OCI-LY3 (cell line): Measurements from ENCODE around the gene PTBP3.

Source experiments
- EZH2phosphoT487 ChIP-seq: fragments of 200-600 bp; shearing (Covaris generic); IDR thresholded peaks from 2 replicates; pipeline ENCODE4 v1.6.1; 2018; ENCODE audit warnings: antibody characterized with exemption, mixed run types, low read depth
- TF ChIP-seq, protein P1 (sequence below): fragments of 200-600, 300-600 bp; sonication (generic); IDR thresholded peaks from 2 replicates; pipeline ENCODE4 v1.5.1; 2014; ENCODE audit warnings: antibody characterized with exemption, low read length, low read depth

DNA sequence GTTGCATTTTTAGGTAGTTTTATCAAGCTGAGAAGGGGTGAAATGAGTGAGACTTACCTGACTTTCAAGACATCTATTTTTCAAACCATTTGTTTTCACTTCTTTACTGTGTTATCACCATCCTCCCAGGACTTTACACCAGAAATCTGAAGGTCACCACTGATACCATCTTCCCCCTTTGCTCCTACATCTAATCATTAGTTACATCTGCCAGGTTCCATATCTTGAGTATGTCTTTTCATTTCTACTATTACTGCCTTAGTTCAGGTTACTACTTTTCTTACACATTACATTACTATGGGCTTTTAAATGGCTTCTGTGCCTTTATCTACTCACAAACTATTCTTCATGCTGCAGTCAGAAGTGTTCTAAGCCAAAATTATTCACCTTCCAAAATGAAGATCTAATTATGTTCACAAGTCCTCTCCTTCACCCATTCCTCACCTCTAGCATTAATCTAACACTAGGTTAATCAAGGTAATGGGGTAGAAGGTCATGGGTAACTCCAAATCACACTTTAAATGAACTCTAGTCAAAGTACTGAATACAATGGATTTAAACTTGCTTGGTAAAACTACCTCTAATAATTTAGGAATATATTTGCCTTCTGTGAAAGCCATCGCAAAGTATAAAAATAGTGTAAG is 44.4 kb upstream of the PTBP3 start:
- TF ChIP-seq, protein P1, sequence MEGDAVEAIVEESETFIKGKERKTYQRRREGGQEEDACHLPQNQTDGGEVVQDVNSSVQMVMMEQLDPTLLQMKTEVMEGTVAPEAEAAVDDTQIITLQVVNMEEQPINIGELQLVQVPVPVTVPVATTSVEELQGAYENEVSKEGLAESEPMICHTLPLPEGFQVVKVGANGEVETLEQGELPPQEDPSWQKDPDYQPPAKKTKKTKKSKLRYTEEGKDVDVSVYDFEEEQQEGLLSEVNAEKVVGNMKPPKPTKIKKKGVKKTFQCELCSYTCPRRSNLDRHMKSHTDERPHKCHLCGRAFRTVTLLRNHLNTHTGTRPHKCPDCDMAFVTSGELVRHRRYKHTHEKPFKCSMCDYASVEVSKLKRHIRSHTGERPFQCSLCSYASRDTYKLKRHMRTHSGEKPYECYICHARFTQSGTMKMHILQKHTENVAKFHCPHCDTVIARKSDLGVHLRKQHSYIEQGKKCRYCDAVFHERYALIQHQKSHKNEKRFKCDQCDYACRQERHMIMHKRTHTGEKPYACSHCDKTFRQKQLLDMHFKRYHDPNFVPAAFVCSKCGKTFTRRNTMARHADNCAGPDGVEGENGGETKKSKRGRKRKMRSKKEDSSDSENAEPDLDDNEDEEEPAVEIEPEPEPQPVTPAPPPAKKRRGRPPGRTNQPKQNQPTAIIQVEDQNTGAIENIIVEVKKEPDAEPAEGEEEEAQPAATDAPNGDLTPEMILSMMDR: no peak
- no peak for TF ChIP-seq EZH2phosphoT487
